8988T (cell line): ENCODE measurements around the gene PBRM1.
"Not testable (repeated sequence)": the region's sequence is repeated elsewhere in the genome, so short reads cannot be mapped to it uniquely, and the experiment has no call there.

ENCODE experiments used
- DNase-seq: peaks from one replicate; pipeline ENCODE4 v3.0.0; 2011

The PBRM1 gene

DNA sequence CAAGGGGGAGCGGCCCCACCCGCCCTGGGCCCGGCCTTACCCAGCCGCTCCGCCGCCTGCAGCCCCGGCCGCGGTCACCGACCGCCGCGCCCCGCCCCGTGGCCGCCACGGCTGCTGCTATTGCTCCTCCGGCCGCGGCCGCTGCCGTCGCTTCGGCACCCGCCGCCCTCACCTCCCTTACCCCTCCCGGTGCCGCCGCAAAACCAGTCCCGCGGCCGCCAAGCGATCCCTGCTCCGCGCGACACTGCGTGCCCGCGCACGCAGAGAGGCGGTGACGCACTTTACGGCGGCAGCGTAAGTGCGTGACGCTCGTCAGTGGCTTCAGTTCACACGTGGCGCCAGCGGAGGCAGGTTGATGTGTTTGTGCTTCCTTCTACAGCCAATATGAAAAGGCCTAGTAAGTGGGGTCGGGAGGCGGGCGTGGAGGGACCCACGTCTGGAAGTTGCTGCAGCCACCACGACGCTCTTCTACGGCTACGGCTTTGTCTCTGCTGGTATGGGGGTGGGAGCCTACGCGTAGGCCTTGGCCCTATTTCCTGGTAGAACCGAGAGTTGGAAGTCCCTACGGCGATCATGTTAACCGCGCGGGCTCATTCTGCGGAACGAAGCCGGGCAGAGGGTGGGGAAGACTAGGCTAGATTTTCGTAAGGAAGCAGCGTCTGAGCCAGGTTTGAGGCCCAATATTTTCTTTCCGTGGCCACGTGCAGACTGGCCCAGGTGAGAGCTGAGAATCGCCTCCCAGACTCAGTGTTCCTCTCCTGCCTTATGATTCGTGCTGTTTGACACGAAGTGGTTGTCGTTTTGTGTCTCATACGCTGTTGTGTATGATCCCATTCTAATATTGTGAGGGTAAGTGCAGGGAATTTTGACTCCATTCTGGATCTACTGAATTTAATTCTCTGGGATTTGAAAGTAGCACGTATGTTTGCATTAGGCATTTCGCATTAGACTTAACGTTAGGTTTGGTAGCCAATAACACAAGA lies at the start of gene PBRM1, which contains the start of gene GNL3:
PBRM1 (minus strand) TSS at position 205 of the 983 bp plus-strand sequence.
GNL3 (plus strand) TSS at position 324 of the 983 bp plus-strand sequence; CDS start at position 385, 61 bp downstream.
- DNase-seq = peak; percentile 94

- DNase-seq = no peak
Observed at GRCh38 chr3:52733256-52733891, 47.7 kb upstream of the PBRM1 start.

GRCh38 chr3:52731590-52731989 lies 45.9 kb upstream of the PBRM1 start:
- DNase-seq = no peak

DNA sequence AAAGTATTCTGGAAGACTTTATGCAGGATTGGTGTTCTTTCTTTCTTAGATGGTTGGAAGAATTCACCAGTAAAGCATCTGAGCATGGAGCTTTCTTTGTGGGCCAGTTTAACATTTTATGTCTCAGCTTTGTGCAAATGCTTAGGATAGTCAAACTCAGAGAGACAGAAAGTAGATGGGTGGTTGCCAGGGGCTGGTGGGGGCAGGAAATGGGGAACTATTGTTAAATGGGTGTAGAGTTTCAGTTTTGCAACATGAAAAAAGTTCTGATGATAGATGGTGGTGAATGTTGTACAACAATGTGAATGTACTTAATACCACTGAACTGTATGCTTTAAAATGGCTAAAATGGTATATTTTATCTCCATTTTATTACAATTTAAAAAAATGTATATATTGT lies 45.0 kb upstream of the PBRM1 start:
- DNase-seq = no peak

GRCh38 chr3:52728753-52729152 lies 43.0 kb upstream of the PBRM1 start:
- DNase-seq = not testable (repeated sequence)

GRCh38 chr3:52724511-52724910 lies 38.8 kb upstream of the PBRM1 start:
- no peak for DNase-seq

- no peak for DNase-seq
Observed at GRCh38 chr3:52723935-52724334, 38.2 kb upstream of the PBRM1 start.

- no peak for DNase-seq
Observed at GRCh38 chr3:52722491-52722890, 36.8 kb upstream of the PBRM1 start.

GRCh38 chr3:52721730-52722008 lies 36.0 kb upstream of the PBRM1 start:
- DNase-seq = no peak

GRCh38 chr3:52721002-52721729 lies 35.5 kb upstream of the PBRM1 start:
- no peak for DNase-seq

DNA sequence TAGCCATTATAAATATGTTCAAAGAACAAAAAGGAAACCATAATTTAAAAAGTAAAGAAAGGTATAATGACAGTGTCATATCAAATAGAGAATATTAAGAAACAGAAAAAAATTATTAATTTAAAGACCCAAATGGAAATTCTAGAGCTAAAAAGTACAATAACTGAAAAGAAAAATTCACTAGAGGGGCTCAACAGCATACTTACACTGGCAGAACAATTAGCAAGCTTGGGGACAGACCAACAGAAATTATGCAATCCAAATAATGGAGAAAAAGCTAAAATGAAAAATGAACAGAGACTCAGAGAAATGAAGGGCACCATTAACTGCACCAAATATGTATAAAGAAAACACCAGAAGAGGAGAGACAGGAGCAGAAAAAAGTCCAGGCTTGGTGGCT lies 33.9 kb upstream of the PBRM1 start:
- DNase-seq = no peak

DNA sequence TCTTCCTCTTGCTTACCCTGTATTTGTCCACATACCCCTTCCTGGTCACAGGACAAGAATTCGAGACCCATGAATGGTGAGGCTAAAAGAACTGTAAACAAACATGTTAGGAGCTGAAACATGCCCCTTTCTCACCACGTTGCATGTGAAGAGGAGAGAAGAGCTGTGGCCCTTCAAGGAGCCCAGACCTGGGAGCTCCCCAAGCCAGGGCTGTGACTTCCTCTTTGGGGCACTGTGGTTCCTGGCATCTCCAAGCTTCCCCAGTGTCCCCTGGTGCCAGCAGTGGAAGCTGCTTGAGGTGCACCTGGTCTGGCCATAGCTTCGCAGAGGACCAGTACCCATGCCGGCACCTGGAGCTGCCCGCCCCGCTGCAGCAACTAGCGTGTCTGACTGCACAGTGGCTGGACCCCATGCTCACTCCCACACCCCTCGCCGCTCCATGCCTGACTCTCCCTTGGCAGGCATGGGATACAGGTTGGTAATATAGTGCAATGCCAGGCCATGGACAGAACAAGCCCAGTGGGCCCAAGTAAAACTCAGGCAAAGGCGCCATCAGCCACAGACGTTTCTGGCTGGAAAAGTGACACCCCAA lies 30.1 kb upstream of the PBRM1 start:
- DNase-seq = no peak

- DNase-seq = no peak
Observed at GRCh38 chr3:52714335-52715302, 28.9 kb upstream of the PBRM1 start.

GRCh38 chr3:52712291-52713212 lies 26.8 kb upstream of the PBRM1 start:
- no peak for DNase-seq

- no peak for DNase-seq
Observed at GRCh38 chr3:52710512-52710911, 24.8 kb upstream of the PBRM1 start.

DNA sequence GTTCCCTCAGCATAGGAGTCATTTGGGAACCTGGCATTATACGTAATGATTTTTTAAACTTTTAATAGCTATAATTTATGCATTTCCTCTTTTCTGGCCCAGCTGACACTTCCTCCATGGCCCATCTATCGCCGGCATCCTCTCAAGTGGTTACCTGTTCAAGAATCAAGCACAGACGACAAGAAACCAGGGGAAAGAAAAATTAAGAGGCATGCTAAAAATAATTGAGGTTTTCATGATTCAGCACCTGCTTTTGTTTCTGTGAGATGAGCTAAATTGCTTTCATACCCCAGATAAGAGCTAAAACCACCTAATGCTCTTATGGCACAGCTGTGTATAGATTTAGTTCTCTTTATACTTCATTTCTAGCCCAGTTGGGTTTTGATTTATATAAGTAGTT lies 21.9 kb upstream of the PBRM1 start:
- no peak for DNase-seq

- DNase-seq = peak; percentile 86
Observed at GRCh38 chr3:52705688-52706686, 20.3 kb upstream of the PBRM1 start, which contains the start of the genes GLT8D1 and SPCS1. Gene GLT8D1 (minus strand): TSS chr3:52705791. CDS start chr3:52700460, 5,331 bp downstream. Gene SPCS1 (plus strand): TSS chr3:52706106. CDS start chr3:52706247, 141 bp downstream.

DNA sequence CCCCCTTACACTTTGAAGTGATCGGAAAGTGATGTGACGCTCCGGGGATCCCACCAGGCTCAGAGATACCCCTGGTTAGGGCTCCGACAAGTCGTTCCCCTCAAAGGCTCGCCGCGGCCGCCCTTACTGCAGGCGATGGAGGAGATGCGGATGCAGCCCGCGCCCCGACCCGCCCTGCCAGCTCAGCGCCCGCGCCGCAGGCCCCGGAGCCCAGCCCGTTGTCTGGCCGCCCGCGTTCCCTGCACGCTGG lies 19.6 kb upstream of the PBRM1 start:
- DNase-seq = no peak

GRCh38 chr3:52704611-52705437 lies 19.1 kb upstream of the PBRM1 start:
- DNase-seq = peak; percentile 31
